Lower leg skin (tissue), 4 donors: ENCODE data around the gene PPFIA1. TPM values are rescaled to one million over a fixed set of nuclear protein-coding genes. Genes with fewer than 3 reads are reported as not detected.
A peak's percentile ranks its signal among the peaks of the same experiment; 100 is the strongest.

Experiments used
- DNase-seq, 2 donors: peaks; one replicate each; pipeline ENCODE4 v3.0.0-alpha.2; 2019; ENCODE audit warnings: low spot score in 2 of 2
- H3K4me3 ChIP-seq: fragments of 200-600 bp; sonication (generic); 2 replicates; pipeline ENCODE4 v1.5.1; 2017; ENCODE audit warnings: mild to moderate bottlenecking, low read depth; ENCODE audit not compliant: poor library complexity, severe bottlenecking
- CTCF ChIP-seq, 3 donors: fragments of 450-650 bp; IDR thresholded peaks; one replicate each; pipeline ENCODE4 v1.5.1; 2016; ENCODE audit warnings: antibody characterized with exemption in 3 of 3, mild to moderate bottlenecking in 3 of 3, moderate library complexity in 2 of 3
- POLR2A ChIP-seq, 2 donors: fragments of 450-650 bp; IDR thresholded peaks; one replicate each; pipeline ENCODE4 v1.6.1; 2016 to 2017; ENCODE audit warnings: antibody characterized with exemption in 2 of 2, mild to moderate bottlenecking in 1 of 2, moderate library complexity in 1 of 2
- WGBS, 2 donors: methylation state at CpG; one replicate each; pipeline ENCODE4 v1.1.5; 2018; 5-methylcytosine and 5-hydroxymethylcytosine counted together
- intact Hi-C: fragments of 100-400 bp; cut with DNase I; formaldehyde crosslinking; loops from one replicate; pipeline ENCODE4 v1.15.0; 2023; ENCODE audit warnings: low total_unique reads
- total RNA-seq, 4 donors: library from RNA; depleted of rRNA; stranded (reverse); fragments of >200 nt; gene quantifications; one replicate each; pipeline ENCODE4 v1.1.0, GENCODE V29; 2016

The PPFIA1 gene
- total RNA-seq, 4 donors from 2014 or later, result 31.9 to 61.7 (median 48.5) TPM

DNA sequence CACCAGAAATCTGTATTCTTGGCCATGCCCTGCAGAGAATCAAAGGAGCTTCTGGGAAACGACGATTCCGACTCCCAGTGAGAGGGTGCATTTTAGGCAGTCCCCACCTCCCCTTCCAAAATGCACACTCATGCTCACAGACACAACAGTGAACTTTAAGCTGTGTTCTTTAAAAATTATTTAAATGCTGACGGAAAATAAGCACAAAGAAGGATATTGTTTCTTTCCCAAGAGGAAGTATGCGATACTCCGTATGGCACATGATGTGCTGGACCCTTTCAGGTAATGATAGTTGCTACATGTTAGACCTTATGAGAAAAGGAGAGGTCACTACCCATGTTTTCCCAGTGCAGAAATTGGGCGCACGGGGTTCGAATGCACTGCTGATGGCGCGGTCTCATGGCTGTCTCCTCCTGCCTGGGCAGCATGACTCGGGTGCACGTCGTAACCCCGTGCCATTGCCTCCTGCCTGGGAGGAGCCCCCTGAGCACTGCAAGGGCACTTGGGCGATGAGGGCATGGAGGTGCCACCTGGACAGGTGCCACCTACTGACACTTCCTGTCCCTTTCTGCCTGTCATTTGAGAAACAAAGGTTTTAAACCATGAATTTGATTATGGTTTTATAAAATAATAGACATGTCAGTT lies 64.0 kb downstream of the PPFIA1 start:
- 91 to 93% methylated on average over 16 of the region's 16 CpGs for WGBS, 2 donors
- no peak overlapping the region for H3K4me3 ChIP-seq
- intact Hi-C loops, result no loop called here
- no peak for DNase-seq
- TF ChIP-seq CTCF (IDR thresholded peaks at IDR 0.05) (no peak), POLR2A (IDR thresholded peaks at IDR 0.05) (no peak)

- WGBS, 2 donors, result 60 to 72% methylated on average over 7 of the region's 7 CpGs
- H3K4me3 ChIP-seq, result no peak overlapping the region
- TF ChIP-seq CTCF (IDR thresholded peaks at IDR 0.05) (no peak), POLR2A (IDR thresholded peaks at IDR 0.05) (no peak)
- no peak for DNase-seq
- intact Hi-C loops, result no loop called here
These were observed 65.0 kb downstream of the PPFIA1 start for GRCh38 chr11:70335511-70335910.

GRCh38 chr11:70338594-70338993 lies 68.1 kb downstream of the PPFIA1 start:
- WGBS, 2 donors, result 72 to 92% methylated on average over 4 of the region's 4 CpGs
- peak in 1 of 2 donors; percentile 66 for DNase-seq
- intact Hi-C loops, result no loop called here

GRCh38 chr11:70339066-70339465 lies 68.6 kb downstream of the PPFIA1 start:
- no peak overlapping the region for H3K4me3 ChIP-seq
- intact Hi-C loops, result no loop called here
- no peak for DNase-seq
- whole genome bisulfite sequencing, 2 donors, result 87 to 92% methylated on average over 8 of the region's 8 CpGs
- TF ChIP-seq CTCF (IDR thresholded peaks at IDR 0.05), result no peak
- TF ChIP-seq POLR2A (IDR thresholded peaks at IDR 0.05), result no peak

More at GRCh38 chr11:70338594-70338993, 68.1 kb downstream of the PPFIA1 start:
- no peak for TF ChIP-seq CTCF (IDR thresholded peaks at IDR 0.05)
- TF ChIP-seq POLR2A (IDR thresholded peaks at IDR 0.05), result no peak
- no peak overlapping the region for H3K4me3 ChIP-seq

DNA sequence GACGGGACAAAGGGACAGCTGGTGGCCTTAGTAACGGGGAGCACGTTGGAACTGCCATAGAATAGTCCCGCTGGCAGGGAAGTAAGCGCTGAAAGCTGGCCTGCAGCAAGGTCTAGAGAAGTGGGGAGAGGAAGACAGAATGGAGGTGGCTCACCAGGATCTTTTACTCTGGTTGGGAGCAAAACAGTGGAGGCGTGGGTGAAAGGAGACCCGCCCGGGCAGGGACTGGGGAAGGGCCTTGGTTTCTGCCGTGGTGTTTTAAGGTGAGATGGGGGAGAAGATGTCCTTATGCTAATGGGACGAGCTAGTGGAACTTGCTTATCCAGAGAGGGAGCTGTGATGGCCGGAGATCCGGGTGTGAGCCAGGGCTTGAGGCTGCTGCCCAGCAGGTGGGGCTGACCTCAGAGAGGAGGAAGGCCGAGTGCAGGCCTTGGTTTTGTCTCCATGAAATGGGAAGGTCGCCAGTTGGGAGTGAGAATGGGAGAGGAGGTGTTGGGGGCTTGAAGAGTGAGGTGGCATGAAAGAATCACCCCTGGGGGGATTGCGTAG lies 71.5 kb downstream of the PPFIA1 start:
- intact Hi-C loops, result no loop called here
- no peak for DNase-seq
- WGBS, 2 donors, result 83 to 88% methylated on average over 15 of the region's 15 CpGs
- H3K4me3 ChIP-seq, result no peak overlapping the region
- TF ChIP-seq CTCF (IDR thresholded peaks at IDR 0.05) (no peak), POLR2A (IDR thresholded peaks at IDR 0.05) (no peak)

DNA sequence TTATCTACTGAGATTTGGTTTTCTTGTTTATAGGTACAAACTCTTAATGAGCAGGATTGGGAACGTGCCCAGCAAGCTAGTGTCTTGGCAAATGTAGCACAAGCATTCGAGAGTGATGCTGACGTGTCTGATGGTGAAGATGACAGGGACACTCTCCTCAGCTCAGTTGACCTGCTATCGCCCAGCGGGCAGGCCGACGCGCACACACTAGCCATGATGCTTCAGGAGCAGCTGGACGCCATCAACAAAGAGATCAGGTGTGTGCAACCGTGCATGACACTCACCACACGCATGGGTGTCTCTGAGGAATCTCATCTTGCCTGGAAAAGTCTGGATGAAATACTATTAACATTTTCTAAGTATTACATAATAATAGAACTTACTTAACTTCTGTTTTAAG lies 73.1 kb downstream of the PPFIA1 start:
- DNase-seq, result no peak
- TF ChIP-seq CTCF (IDR thresholded peaks at IDR 0.05) (no peak), POLR2A (IDR thresholded peaks at IDR 0.05) (no peak)
- H3K4me3 ChIP-seq, result no peak overlapping the region
- intact Hi-C loops, result no loop called here
- whole genome bisulfite sequencing, 2 donors, result 95 to 97% methylated on average over 11 of the region's 11 CpGs
